Inflammatory macrophage treated with lipopolysaccharide for 4 hours (primary cell): ENCODE results near the gene TMBIM1.
A peak's percentile ranks its signal among the peaks of the same experiment; 100 is the strongest.

Source experiments
- DNase-seq: peaks from one replicate; pipeline ENCODE4 v3.0.0-alpha.2; 2020

Gene TMBIM1

GRCh38 chr2:218253232-218253625, 39.1 kb downstream of the TMBIM1 start:
- no peak for DNase-seq

- DNase-seq: peak; percentile 68
Observed at GRCh38 chr2:218252509-218253231, 39.6 kb downstream of the TMBIM1 start.

- DNase-seq: no peak
Observed at GRCh38 chr2:218249691-218250090, 42.6 kb downstream of the TMBIM1 start.

- DNase-seq: no peak
Observed at GRCh38 chr2:218245214-218245613, 47.1 kb downstream of the TMBIM1 start.

GRCh38 chr2:218244665-218245064, 47.6 kb downstream of the TMBIM1 start:
- no peak for DNase-seq

GRCh38 chr2:218244204-218244603, 48.1 kb downstream of the TMBIM1 start:
- DNase-seq: no peak

GRCh38 chr2:218238887-218239286, 53.4 kb downstream of the TMBIM1 start:
- DNase-seq: peak; percentile 30

GRCh38 chr2:218236829-218237228, 55.5 kb downstream of the TMBIM1 start:
- no peak for DNase-seq

- DNase-seq: no peak
Observed at GRCh38 chr2:218235017-218235416, 57.3 kb downstream of the TMBIM1 start.

- no peak for DNase-seq
Observed at GRCh38 chr2:218234521-218234920, 57.8 kb downstream of the TMBIM1 start.

- DNase-seq: no peak
Observed at GRCh38 chr2:218233543-218233942, 58.8 kb downstream of the TMBIM1 start.

GRCh38 chr2:218230882-218231281, 61.4 kb downstream of the TMBIM1 start:
- DNase-seq: peak; percentile 62

GRCh38 chr2:218229851-218230250, 62.5 kb downstream of the TMBIM1 start:
- no peak for DNase-seq

GRCh38 chr2:218229239-218229638, 63.1 kb downstream of the TMBIM1 start:
- DNase-seq: peak; percentile 93

- DNase-seq: peak; percentile 64
Observed at GRCh38 chr2:218228366-218229090, 63.8 kb downstream of the TMBIM1 start.

- no peak for DNase-seq
Observed at GRCh38 chr2:218226903-218227302, 65.4 kb downstream of the TMBIM1 start.
